SK-N-SH (cell line): ENCODE data around the gene JMJD1C. TPM values are rescaled to one million over a fixed set of nuclear protein-coding genes. Genes with fewer than 3 reads are reported as not detected.

ENCODE experiments used
- CTCF ChIA-PET: fragments of 300-600, 350-600 bp; formaldehyde crosslinking; extraction: SDS; loops from one replicate; lab custom pipeline; 2021; lab: Yijun Ruan, JAX
- POLR2A ChIA-PET: fragments of 350-600 bp; sonication (Branson Sonifier 250); formaldehyde crosslinking; extraction: SDS; loops from one replicate; lab custom pipeline; 2020; ENCODE audit warnings: antibody characterized with exemption, inconsistent platforms; lab: Yijun Ruan, JAX
- DNase-seq: peaks from one replicate; pipeline ENCODE4 v3.0.0; 2012
- H2AFZ ChIP-seq: fragments of 200-600 bp; sonication (generic); 2 replicates; pipeline ENCODE4 v1.8.1; 2016; ENCODE audit warnings: antibody characterized with exemption, mild to moderate bottlenecking, low read depth
- H3F3A ChIP-seq: fragments of 200-600 bp; sonication (generic); replicated peaks from 2 replicates; pipeline ENCODE3; 2016; ENCODE audit warnings: antibody characterized with exemption, mild to moderate bottlenecking; ENCODE audit not compliant: insufficient read depth
- H3K27ac ChIP-seq, 2 experiments: fragments of 200-500 bp in 1 of 2; fragments of 200-600 bp in 1 of 2; sonication (Bioruptor generic) in 1 of 2; sonication (generic), shearing (Covaris generic) in 1 of 2; 2 replicates each; pipeline versions ENCODE4 v1.5.1 to v1.6.1; 2014 to 2016; ENCODE audit warnings: low read depth in 2 of 2, inconsistent platforms in 1 of 2, low read length in 1 of 2, mild to moderate bottlenecking in 1 of 2, mixed read lengths in 1 of 2
- H3K27me3 ChIP-seq: fragments of 200-600 bp; sonication (generic), shearing (Covaris generic); 2 replicates; pipeline ENCODE4 v1.6.1; 2016; ENCODE audit warnings: mixed run types; ENCODE audit not compliant: insufficient read depth
- H3K36me3 ChIP-seq, 2 experiments: fragments of 200-500 bp in 1 of 2; fragments of 200-600 bp in 1 of 2; sonication (Bioruptor generic) in 1 of 2; sonication (generic) in 1 of 2; replicated peaks in 1 of 2; 2 replicates each; pipeline versions ENCODE3 to v1.5.1; 2014 to 2016; ENCODE audit warnings: low read length in 1 of 2, mild to moderate bottlenecking in 1 of 2; ENCODE audit not compliant: insufficient read depth in 2 of 2, control insufficient read depth in 1 of 2
- H3K4me1 ChIP-seq, 2 experiments: fragments of 200-500 bp in 1 of 2; fragments of 200-600 bp in 1 of 2; sonication (Bioruptor generic) in 1 of 2; sonication (generic), shearing (Covaris generic) in 1 of 2; 2 replicates each; pipeline versions ENCODE4 v1.5.1 to v1.6.1; 2014 to 2016; ENCODE audit warnings: low read depth in 1 of 2, low read length in 1 of 2, mixed run types in 1 of 2; ENCODE audit not compliant: insufficient read depth in 2 of 2, control insufficient read depth in 1 of 2
- H3K4me2 ChIP-seq: fragments of 200-600 bp; sonication (generic), shearing (Covaris generic); 2 replicates; pipeline ENCODE4 v1.6.1; 2017; ENCODE audit warnings: mixed run types
- H3K4me3 ChIP-seq, 2 experiments: fragments of 200-500 bp in 1 of 2; fragments of 200-600 bp in 1 of 2; sonication (Bioruptor generic) in 1 of 2; sonication (generic), shearing (Covaris generic) in 1 of 2; 2 replicates each; pipeline versions ENCODE4 v1.5.1 to v1.8.1; 2014 to 2016; ENCODE audit warnings: low read depth in 2 of 2, inconsistent platforms in 1 of 2, low read length in 1 of 2, mild to moderate bottlenecking in 1 of 2, mixed read lengths in 1 of 2, moderate library complexity in 1 of 2
- H3K79me2 ChIP-seq: fragments of 200-600 bp; sonication (generic); 2 replicates; pipeline ENCODE4 v1.8.1; 2017; ENCODE audit warnings: mild to moderate bottlenecking; ENCODE audit not compliant: insufficient read depth
- H3K9ac ChIP-seq: fragments of 200-600 bp; sonication (generic); 2 replicates; pipeline ENCODE4 v1.6.1; 2017; ENCODE audit warnings: mixed run types
- H3K9me2 ChIP-seq: fragments of 200-600 bp; sonication (generic); 2 replicates; pipeline ENCODE4 v1.6.1; 2017; ENCODE audit warnings: mixed run types
- H3K9me3 ChIP-seq: fragments of 200-600 bp; sonication (generic); 2 replicates; pipeline ENCODE4 v1.6.1; 2017; ENCODE audit warnings: mixed run types, mild to moderate bottlenecking, moderate library complexity
- H4K20me1 ChIP-seq: fragments of 200-600 bp; sonication (generic); 2 replicates; pipeline ENCODE4 v1.6.1; 2017; ENCODE audit warnings: mild to moderate bottlenecking, mixed run types; ENCODE audit not compliant: insufficient read depth
- FOSL2 ChIP-seq: IDR thresholded peaks from 2 replicates; pipeline ENCODE4 v1.4.0; 2012; ENCODE audit warnings: low read depth, mild to moderate bottlenecking, moderate library complexity, borderline replicate concordance
- GATA2 ChIP-seq: sonication (generic); formaldehyde crosslinking; IDR thresholded peaks from 2 replicates; pipeline ENCODE4 v1.5.0; 2020; ENCODE audit warnings: mild to moderate bottlenecking, missing genetic modification reagents
- MAX ChIP-seq: IDR thresholded peaks from 2 replicates; pipeline ENCODE4 v1.4.0; 2012; ENCODE audit warnings: low read depth
- RCOR1 ChIP-seq: fragments of 150-350 bp; IDR thresholded peaks from 2 replicates; pipeline ENCODE4 v1.6.1; 2017; ENCODE audit warnings: antibody characterized with exemption, low read length
- REST ChIP-seq: IDR thresholded peaks from 2 replicates; pipeline ENCODE4 v1.6.1; 2012; ENCODE audit warnings: mild to moderate bottlenecking, low read depth, low read length, moderate library complexity
- TAF1 ChIP-seq: IDR thresholded peaks from 2 replicates; pipeline ENCODE4 v1.6.1; 2012; ENCODE audit warnings: low read depth, mild to moderate bottlenecking, low read length, moderate library complexity, borderline replicate concordance
- TEAD4 ChIP-seq: IDR thresholded peaks from 2 replicates; pipeline ENCODE4 v1.4.0; 2012; ENCODE audit warnings: mild to moderate bottlenecking, borderline replicate concordance; ENCODE audit not compliant: insufficient read depth
- ZBTB33 ChIP-seq: IDR thresholded peaks from 2 replicates; pipeline ENCODE4 v1.4.0; 2012; ENCODE audit warnings: low read depth, borderline replicate concordance
- WGBS: methylation state at CpG from one replicate; pipeline ENCODE4 v1.1.6; 2017; ENCODE audit warnings: low lambda C conversion rate; 5-methylcytosine and 5-hydroxymethylcytosine counted together
- polyA plus RNA-seq, 3 experiments: library from polyadenylated mRNA; depleted of rRNA; stranded (reverse); fragments of >200 nt; gene quantifications; 2 replicates each; pipeline ENCODE4 v1.2.3, GENCODE V29; 2012
- TF ChIP-seq, protein P1 (sequence below): fragments of 150-350 bp; IDR thresholded peaks from 2 replicates; pipeline ENCODE4 v1.6.1; 2016; ENCODE audit warnings: mild to moderate bottlenecking, low read depth, low read length
- TF ChIP-seq, protein P2 (sequence below): fragments of 200-600 bp; sonication (generic); IDR thresholded peaks from 2 replicates; pipeline ENCODE4 v1.6.1; 2017; ENCODE audit warnings: antibody characterized with exemption, mild to moderate bottlenecking, moderate library complexity
- TF ChIP-seq, protein P3 (sequence below): IDR thresholded peaks from 2 replicates; pipeline ENCODE4; 2012

JMJD1C gene
- polyA plus RNA-seq, 1 of the 3 experiments (the other 2 are of a cell fraction) = 11.7 TPM

DNA sequence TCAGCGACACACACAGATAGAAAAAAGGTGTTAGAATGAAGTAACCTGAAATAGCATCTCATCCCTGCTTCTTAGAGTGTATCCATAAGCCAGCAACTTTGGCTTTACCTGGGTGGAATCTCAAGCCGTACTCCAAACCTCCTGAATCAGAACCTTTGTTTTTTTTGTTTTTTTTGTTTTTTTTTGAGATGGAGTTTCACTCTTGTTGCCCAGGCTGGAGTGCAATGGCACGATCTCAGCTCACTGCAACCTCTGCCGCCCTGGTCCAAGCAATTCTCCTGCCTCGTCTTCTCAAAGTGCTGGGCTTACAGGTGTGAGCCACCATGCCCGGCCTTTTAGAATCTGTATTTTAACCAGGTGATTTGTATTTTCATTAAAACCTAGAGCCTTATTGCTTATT is 323.6 kb downstream of the JMJD1C start:
- H3K4me1 ChIP-seq = no peaks in the 10 kb centered on the region; a peak in 1 of 4 replicates
- peaks cover 97% of the 10 kb centered on the region for H3K79me2 ChIP-seq
- H2AFZ ChIP-seq = no peak overlapping the region
- WGBS = 94% methylated on average over 6 of the region's 6 CpGs
- CTCF ChIA-PET = interaction anchor here (1.1 to 6.0 kb wide), 3 partner anchors 15 to 578 kb away, joined by 3 to 38 read pairs (median 4); no protein-coding TSS in a partner anchor
- H3F3A ChIP-seq = no peaks in the 10 kb centered on the region
- POLR2A ChIA-PET = interaction anchor here (1.8 kb wide), 1 partner anchor 9 kb away, joined by 8 read pairs; the partner anchor contains the start of gene NRBF2
- no peak overlapping the region for H3K4me2 ChIP-seq
- H3K9me3 ChIP-seq = no peaks in the 10 kb centered on the region
- H3K9ac ChIP-seq = no peak overlapping the region
- H3K27me3 ChIP-seq = no peaks in the 10 kb centered on the region
- H3K36me3 ChIP-seq = no peaks in the 10 kb centered on the region
- TF ChIP-seq MAX (no peak), TEAD4 (no peak), GATA2 (CRISPR knock-in tag) (no peak), FOSL2 (no peak), RCOR1 (no peak), ZBTB33 (no peak)
- TF ChIP-seq, protein P1, sequence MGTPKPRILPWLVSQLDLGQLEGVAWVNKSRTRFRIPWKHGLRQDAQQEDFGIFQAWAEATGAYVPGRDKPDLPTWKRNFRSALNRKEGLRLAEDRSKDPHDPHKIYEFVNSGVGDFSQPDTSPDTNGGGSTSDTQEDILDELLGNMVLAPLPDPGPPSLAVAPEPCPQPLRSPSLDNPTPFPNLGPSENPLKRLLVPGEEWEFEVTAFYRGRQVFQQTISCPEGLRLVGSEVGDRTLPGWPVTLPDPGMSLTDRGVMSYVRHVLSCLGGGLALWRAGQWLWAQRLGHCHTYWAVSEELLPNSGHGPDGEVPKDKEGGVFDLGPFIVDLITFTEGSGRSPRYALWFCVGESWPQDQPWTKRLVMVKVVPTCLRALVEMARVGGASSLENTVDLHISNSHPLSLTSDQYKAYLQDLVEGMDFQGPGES = no peak
- TF ChIP-seq, all 33 proteins: peak for 0
- Histone ChIP-seq H3K4me3 (no peak overlapping the region), H3K27ac (0 out of 4 replicates have a peak overlapping the region, but pooled peaks of 1 of the 2 experiments have one; percentile 0), H3K9me2 (no peaks in the 10 kb centered on the region), H4K20me1 (peaks cover 52% of the 10 kb centered on the region)
- no peak for DNase-seq

DNA sequence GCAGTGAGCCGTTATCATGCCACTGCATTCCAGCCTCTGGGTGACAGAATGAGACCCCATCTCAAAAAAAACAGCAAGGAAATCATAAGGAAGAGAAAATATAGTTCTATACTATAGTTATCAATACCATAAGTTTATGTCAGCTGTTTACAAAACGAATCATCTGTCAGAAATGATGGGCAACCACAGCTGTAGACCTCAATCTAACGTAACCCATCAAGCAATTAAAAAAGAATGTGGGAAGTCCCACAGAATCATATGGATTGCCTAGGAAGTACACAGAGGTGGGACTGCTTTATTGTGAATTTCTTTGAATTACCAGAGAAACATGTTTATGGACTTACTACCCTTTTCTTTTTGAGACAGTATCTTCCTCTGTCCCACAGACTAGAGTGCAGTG is 325.7 kb downstream of the JMJD1C start:
- peaks cover 100% of the 10 kb centered on the region for H3K79me2 ChIP-seq
- TF ChIP-seq TAF1 (no peak), ZBTB33 (no peak), REST (no peak)
- TF ChIP-seq, protein P2, sequence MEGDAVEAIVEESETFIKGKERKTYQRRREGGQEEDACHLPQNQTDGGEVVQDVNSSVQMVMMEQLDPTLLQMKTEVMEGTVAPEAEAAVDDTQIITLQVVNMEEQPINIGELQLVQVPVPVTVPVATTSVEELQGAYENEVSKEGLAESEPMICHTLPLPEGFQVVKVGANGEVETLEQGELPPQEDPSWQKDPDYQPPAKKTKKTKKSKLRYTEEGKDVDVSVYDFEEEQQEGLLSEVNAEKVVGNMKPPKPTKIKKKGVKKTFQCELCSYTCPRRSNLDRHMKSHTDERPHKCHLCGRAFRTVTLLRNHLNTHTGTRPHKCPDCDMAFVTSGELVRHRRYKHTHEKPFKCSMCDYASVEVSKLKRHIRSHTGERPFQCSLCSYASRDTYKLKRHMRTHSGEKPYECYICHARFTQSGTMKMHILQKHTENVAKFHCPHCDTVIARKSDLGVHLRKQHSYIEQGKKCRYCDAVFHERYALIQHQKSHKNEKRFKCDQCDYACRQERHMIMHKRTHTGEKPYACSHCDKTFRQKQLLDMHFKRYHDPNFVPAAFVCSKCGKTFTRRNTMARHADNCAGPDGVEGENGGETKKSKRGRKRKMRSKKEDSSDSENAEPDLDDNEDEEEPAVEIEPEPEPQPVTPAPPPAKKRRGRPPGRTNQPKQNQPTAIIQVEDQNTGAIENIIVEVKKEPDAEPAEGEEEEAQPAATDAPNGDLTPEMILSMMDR = no peak
- TF ChIP-seq, protein P3, sequence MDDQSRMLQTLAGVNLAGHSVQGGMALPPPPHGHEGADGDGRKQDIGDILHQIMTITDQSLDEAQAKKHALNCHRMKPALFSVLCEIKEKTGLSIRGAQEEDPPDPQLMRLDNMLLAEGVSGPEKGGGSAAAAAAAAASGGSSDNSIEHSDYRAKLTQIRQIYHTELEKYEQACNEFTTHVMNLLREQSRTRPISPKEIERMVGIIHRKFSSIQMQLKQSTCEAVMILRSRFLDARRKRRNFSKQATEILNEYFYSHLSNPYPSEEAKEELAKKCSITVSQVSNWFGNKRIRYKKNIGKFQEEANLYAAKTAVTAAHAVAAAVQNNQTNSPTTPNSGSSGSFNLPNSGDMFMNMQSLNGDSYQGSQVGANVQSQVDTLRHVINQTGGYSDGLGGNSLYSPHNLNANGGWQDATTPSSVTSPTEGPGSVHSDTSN = no peak
- H3K27ac ChIP-seq = no peak overlapping the region
- no peaks in the 10 kb centered on the region; a peak in 1 of 4 replicates for H3K4me1 ChIP-seq
- H3K36me3 ChIP-seq = no peaks in the 10 kb centered on the region
- H3F3A ChIP-seq = no peaks in the 10 kb centered on the region
- no peak overlapping the region for H2AFZ ChIP-seq
- DNase-seq = no peak
- POLR2A ChIA-PET = no interaction called here
- H3K27me3 ChIP-seq = no peaks in the 10 kb centered on the region
- no peak overlapping the region for H3K4me3 ChIP-seq
- H3K9me3 ChIP-seq = no peaks in the 10 kb centered on the region
- CTCF ChIA-PET = interaction anchor here (0.9 to 6.0 kb wide), 4 partner anchors 17 to 323 kb away, joined by 3 to 38 read pairs (median 4); no protein-coding TSS in a partner anchor
- no peak overlapping the region for H3K4me2 ChIP-seq
- peaks cover 63% of the 10 kb centered on the region for H4K20me1 ChIP-seq
- H3K9ac ChIP-seq = no peak overlapping the region
- 89% methylated on average over 3 of the region's 3 CpGs for WGBS
- H3K9me2 ChIP-seq = no peaks in the 10 kb centered on the region
